Adrenal gland (tissue), 12 donors: ENCODE data around the gene ZC2HC1B. TPM values are rescaled to one million over a fixed set of nuclear protein-coding genes. Genes with fewer than 3 reads are reported as not detected.

ENCODE experiments used
- DNase-seq, 7 donors: peaks; one replicate each; pipeline ENCODE4 v3.0.0-alpha.2; 2019 to 2020
- H3K27ac ChIP-seq, 5 donors: fragments of 200-600 bp; sonication (generic) in 4 of 5; 1 replicate in 3 of 5; 2 replicates in 2 of 5; pipeline versions ENCODE4 v1.5.1 to v1.8.0; 2016 to 2020; ENCODE audit warnings: mild to moderate bottlenecking in 1 of 5
- H3K27me3 ChIP-seq: fragments of 200-600 bp; 2 replicates; pipeline ENCODE4 v1.8.0; 2021
- H3K36me3 ChIP-seq, 2 donors: fragments of 200-600 bp; replicated peaks in 1 of 2; 1 replicate in 1 of 2; 2 replicates in 1 of 2; pipeline versions ENCODE4 v1.5.1 to v1.8.0; 2018 to 2022
- H3K4me1 ChIP-seq, 2 donors: fragments of 200-600 bp; replicated peaks in 1 of 2; 1 replicate in 1 of 2; 2 replicates in 1 of 2; pipeline versions ENCODE4 v1.5.1 to v1.8.0; 2018 to 2021
- H3K4me3 ChIP-seq, 4 donors: fragments of 200-600 bp; sonication (generic) in 3 of 4; one replicate each; pipeline ENCODE4 v1.5.1; 2016 to 2018
- H3K9me3 ChIP-seq, 3 donors: fragments of 200-600 bp; sonication (generic) in 1 of 3; replicated peaks in 1 of 3; 1 replicate in 2 of 3; 2 replicates in 1 of 3; pipeline versions ENCODE4 v1.5.1 to v1.8.0; 2016 to 2021
- POLR2A ChIP-seq, 2 donors: fragments of 450-650 bp; IDR thresholded peaks; one replicate each; pipeline ENCODE4 v1.6.1; 2017; ENCODE audit warnings: antibody characterized with exemption in 2 of 2, mild to moderate bottlenecking in 2 of 2, moderate library complexity in 1 of 2
- WGBS, 4 donors: extraction: QIAGEN DNeasy Blood & Tissue Kit in 2 of 4; methylation state at CpG; one replicate each; pipeline versions ENCODE4 v1.1.5 to v1.1.7; 2013 to 2017; 5-methylcytosine and 5-hydroxymethylcytosine counted together
- intact Hi-C, 2 donors: fragments of 100-400 bp; cut with DNase I; formaldehyde crosslinking; loops; one replicate each; pipeline versions ENCODE4 v1.14.1 to v1.15.0; 2022 to 2023
- polyA plus RNA-seq, 3 donors: library from polyadenylated mRNA; stranded (reverse); fragments of 200-250 nt in 2 of 3; fragments of 350-450 nt in 1 of 3; fragmentation: Illumina TruSeq in 1 of 3; extraction: RNeasy Lipid Tissue Mini Kit (QIAGEN cat#74804) in 1 of 3; gene quantifications; one replicate each; pipeline ENCODE4 v1.2.3, GENCODE V29; 2013 to 2014
- total RNA-seq, 9 donors: library from RNA; depleted of rRNA in 4 of 9; stranded (reverse); fragments of >200 nt in 4 of 9; fragments of 120-200 nt in 1 of 9; fragmentation: NEBNext Ultra II Directional in 1 of 9; extraction: Animal tissue kit (Norgen Biotek cat#: 25700) in 1 of 9; gene quantifications; one replicate each; pipeline versions ENCODE4 v1.1.0 to v1.2.4, GENCODE V29; 2013 to 2023
- TF ChIP-seq, protein P1 (sequence below), 6 experiments: fragments of 450-650 bp in 4 of 6; fragments of 200-600 bp in 2 of 6; sonication (generic) in 1 of 6; IDR thresholded peaks; 1 replicate in 5 of 6; 2 replicates in 1 of 6; pipeline versions ENCODE4 v1.5.1 to v1.8.0; 2016 to 2021; ENCODE audit warnings: antibody characterized with exemption in 6 of 6, mild to moderate bottlenecking in 2 of 6, moderate library complexity in 1 of 6
- donor health status: healthy with polysubstance abuse.
- donor health status: Bipolar disorder and iron deficiency.
- donor health status: DM: yes; HTN: yes; CAD: no.
- donor health status: DM: no; HTN: no; CAD: no.
- donor health status: DM: no; HTN: no; CAD: no.
- donor health status: DM: yes; HTN: yes; CAD: no.

ZC2HC1B gene
- total and polyA plus RNA-seq, 12 donors: 0.32 to 1.0 TPM; not detected in 10

GRCh38 chr6:143961886-143962878 is 97.9 kb downstream of the ZC2HC1B start:
- H3K4me1 ChIP-seq: peaks cover 14 to 23% of the 10 kb centered on the region in 2 donors
- 68 to 72% (median 69%) methylated on average over 12 of the region's 12 CpGs for WGBS, 4 donors
- no peak overlapping the region for H3K27ac ChIP-seq
- H3K36me3 ChIP-seq: peaks cover 0 to 3% of the 10 kb centered on the region in 2 donors
- no peak overlapping the region for H3K4me3 ChIP-seq
- TF ChIP-seq, protein P1, sequence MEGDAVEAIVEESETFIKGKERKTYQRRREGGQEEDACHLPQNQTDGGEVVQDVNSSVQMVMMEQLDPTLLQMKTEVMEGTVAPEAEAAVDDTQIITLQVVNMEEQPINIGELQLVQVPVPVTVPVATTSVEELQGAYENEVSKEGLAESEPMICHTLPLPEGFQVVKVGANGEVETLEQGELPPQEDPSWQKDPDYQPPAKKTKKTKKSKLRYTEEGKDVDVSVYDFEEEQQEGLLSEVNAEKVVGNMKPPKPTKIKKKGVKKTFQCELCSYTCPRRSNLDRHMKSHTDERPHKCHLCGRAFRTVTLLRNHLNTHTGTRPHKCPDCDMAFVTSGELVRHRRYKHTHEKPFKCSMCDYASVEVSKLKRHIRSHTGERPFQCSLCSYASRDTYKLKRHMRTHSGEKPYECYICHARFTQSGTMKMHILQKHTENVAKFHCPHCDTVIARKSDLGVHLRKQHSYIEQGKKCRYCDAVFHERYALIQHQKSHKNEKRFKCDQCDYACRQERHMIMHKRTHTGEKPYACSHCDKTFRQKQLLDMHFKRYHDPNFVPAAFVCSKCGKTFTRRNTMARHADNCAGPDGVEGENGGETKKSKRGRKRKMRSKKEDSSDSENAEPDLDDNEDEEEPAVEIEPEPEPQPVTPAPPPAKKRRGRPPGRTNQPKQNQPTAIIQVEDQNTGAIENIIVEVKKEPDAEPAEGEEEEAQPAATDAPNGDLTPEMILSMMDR (IDR thresholded peaks at IDR 0.05): peak in 2 of 6 experiments; percentile 26 to 28
- TF ChIP-seq POLR2A (IDR thresholded peaks at IDR 0.05): no peak
- intact Hi-C loops: no loop called here
- DNase-seq: no peak
- no peaks in the 10 kb centered on the region for H3K27me3 ChIP-seq
- no peaks in the 10 kb centered on the region for H3K9me3 ChIP-seq

GRCh38 chr6:143963158-143963919 is 99.1 kb downstream of the ZC2HC1B start:
- WGBS, 4 donors: 53 to 73% (median 64%) methylated on average over 7 of the region's 7 CpGs
- Histone ChIP-seq H3K9me3 (no peaks in the 10 kb centered on the region), H3K27me3 (no peaks in the 10 kb centered on the region), H3K27ac (no peak overlapping the region), H3K36me3 (peaks cover 0 to 3% of the 10 kb centered on the region in 2 donors), H3K4me3 (no peak overlapping the region), H3K4me1 (peaks cover 18 to 33% of the 10 kb centered on the region in 2 donors)
- intact Hi-C loops: no loop called here
- no peak for DNase-seq
- TF ChIP-seq, protein P1 (IDR thresholded peaks at IDR 0.05): no peak
- TF ChIP-seq POLR2A (IDR thresholded peaks at IDR 0.05): no peak

- Histone ChIP-seq H3K4me3 (no peak overlapping the region), H3K9me3 (no peaks in the 10 kb centered on the region), H3K27ac (peak overlapping the region in 1 of 5 donors; percentile 46), H3K27me3 (no peaks in the 10 kb centered on the region), H3K36me3 (peaks cover 0 to 3% of the 10 kb centered on the region in 2 donors), H3K4me1 (peaks cover 30 to 46% of the 10 kb centered on the region in 2 donors)
- TF ChIP-seq, protein P1 (IDR thresholded peaks at IDR 0.05): no peak
- TF ChIP-seq POLR2A (IDR thresholded peaks at IDR 0.05): no peak
- WGBS, 4 donors: 46 to 58% (median 52%) methylated on average over 6 of the region's 6 CpGs
- intact Hi-C loops: no loop called here
- no peak for DNase-seq
Measured at GRCh38 chr6:143964674-143965081, 100.4 kb downstream of the ZC2HC1B start.
